GM21367 (cell line): Measurements from ENCODE around the gene PPP2CA.
"Not testable (repeated sequence)": the region's sequence is repeated elsewhere in the genome, so short reads cannot be mapped to it uniquely, and the experiment has no call there.

Experiments used
- ATAC-seq: cut with Tn5 transposase; IDR thresholded peaks from one replicate; pipeline ENCODE4 v1.9.1; 2021; ENCODE audit not compliant: unreplicated experiment

The PPP2CA gene

DNA sequence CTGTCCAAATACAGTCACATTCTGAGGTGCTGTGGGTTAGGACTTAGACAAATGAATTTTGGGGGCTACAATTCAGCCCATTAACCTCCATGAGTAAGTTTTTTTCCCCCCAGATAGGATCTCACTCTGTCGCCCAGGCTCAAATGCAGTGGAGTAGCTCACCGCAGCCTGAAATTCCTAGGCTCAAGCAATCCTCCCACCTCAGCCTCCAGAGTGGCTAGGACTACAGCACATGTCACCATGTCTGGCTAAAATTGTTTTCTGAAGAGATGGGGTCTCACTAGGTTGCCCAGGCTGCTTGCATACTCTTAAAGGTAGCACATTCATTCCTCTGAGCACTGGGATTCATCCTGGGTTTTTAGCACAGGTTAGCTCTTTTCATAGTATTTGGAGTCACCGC, 22.2 kb downstream of the PPP2CA start:
- no peak for ATAC-seq

DNA sequence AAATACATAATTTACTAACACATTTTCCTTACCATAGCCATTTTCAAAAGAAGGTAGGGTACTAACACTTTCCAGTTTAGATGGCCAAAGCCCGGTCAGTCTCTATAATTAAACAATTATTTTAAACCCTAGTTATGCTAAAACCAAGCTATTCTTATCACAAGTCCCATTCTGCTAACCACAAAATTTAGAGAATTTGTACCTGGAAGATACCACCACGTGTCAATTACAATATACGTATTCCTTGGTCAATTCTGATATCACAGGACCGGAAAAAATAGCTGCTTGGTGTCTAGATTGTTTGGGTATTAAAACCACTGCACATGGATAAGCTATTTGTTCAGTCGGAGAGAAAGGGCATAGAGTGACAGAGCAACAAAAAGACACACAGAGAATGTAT, 30.2 kb downstream of the PPP2CA start:
- ATAC-seq = no peak

DNA sequence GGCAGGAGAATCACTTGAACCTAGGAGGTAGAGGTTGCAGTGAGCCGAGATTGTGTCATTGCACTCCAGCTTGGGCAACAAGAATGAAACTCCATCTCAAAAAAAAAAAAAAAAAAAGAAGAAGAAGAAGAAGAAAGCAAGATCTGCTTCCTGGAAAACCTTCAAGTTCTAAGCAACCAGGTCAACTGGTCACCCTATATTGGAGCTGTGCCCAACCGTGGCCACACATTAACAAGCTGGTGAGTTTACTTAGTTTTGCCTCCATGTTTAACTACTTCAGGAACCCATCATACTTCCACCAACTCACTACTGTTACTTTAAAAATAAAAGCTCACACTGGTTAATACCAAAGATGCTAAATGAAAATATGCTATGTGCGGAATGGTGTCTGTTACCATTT, 36.8 kb downstream of the PPP2CA start:
- no peak for ATAC-seq

DNA sequence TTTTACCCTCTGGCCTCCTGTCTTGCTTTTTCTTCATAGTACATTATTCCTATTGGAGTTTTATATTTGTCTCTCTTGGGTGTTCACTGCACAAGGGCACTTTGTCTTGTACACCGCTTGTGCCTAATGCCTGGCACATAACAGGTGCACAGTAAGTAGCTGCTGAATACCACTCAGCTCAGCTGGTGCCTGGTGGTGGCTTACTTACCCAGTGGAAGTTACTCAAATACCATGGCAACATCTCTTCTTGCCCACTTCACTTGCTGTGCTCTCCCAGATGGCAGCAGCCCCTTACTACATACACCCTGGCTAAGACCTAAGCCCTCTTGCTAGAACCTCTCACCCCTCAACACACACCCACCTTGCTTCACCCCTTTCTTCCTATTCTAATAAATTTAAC, 37.8 kb downstream of the PPP2CA start:
- no peak for ATAC-seq

DNA sequence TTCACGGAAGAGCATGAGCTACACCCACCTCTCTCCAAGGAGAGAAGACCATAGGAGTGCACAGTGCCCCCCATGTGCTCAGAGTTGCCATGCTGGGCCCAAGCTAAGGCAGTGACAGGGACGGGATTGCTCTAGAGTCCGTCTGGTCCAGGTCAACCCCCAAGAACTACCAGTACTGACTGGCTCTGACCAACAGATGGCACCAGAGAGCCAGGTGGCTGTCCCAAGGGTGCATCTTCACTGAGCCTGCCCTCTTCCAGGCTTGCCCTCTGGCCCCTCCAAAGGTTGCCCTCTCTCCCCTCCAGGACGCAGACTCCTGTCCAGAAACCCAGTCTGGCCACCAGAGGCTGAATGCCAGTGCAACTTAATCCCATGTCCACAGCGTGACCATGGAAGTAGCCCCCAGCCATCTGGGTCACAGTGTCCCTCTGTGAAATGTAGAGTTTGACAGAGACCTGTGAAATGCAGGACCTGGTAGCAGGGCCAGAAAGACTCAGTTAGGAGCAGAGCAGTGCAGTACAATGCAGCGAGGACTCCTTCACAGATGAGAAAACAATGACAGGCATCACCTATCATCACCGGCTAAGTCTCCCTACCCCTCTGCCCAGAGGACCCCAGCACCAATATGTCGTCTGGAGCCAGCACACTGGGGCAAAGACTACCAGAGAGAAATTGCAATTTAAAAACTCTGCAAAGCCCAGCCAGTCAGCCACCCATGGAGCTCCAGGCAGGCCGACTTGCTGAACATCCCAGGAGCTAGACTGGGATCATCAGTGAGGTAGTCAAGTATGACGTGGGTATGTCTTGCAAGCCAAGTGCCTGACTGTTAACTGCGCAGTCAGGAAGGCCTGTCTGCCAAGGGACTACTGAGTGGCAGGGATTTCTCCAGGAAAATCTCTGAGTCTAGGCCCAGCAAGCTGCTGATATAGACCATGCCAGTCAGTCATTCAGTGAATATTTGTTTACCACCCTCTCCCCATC, 41.4 kb downstream of the PPP2CA start:
- ATAC-seq = peak; percentile 71

DNA sequence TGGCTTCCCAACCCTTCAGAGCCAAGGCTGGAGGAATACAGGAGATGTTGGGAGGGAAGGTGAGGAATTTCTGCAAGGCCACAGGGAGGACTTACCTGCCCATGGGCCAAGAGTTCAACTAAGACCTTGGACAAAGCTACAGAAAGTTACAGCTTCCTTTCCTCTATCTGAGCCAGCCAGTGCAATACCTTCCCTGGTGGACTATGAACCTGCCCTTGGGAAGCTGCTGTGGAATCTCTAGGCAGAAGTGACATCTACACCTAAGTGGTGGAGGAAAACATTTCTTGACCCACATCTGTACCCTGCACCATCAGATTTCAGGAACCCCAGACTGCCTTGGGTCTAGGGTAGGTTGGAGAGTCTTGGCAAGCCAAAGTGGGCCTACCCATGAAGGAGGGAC, 42.4 kb downstream of the PPP2CA start:
- ATAC-seq = no peak

DNA sequence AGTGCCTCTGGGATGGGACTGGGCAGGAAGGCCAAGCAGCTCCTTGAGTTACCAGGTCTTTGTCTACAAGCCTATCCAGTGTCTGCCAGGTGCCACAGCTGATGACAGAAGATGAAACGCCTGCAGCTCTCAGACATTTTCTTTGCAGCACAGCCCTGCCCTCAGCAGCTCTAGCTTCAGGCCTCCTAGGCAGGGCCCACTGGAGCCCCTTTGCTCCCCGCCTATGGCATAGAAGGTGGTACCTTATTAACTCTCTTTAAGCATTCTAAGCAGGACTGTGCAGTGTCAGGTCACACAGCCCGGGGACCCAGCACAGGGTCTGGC, 47.8 kb downstream of the PPP2CA start:
- no peak for ATAC-seq

DNA sequence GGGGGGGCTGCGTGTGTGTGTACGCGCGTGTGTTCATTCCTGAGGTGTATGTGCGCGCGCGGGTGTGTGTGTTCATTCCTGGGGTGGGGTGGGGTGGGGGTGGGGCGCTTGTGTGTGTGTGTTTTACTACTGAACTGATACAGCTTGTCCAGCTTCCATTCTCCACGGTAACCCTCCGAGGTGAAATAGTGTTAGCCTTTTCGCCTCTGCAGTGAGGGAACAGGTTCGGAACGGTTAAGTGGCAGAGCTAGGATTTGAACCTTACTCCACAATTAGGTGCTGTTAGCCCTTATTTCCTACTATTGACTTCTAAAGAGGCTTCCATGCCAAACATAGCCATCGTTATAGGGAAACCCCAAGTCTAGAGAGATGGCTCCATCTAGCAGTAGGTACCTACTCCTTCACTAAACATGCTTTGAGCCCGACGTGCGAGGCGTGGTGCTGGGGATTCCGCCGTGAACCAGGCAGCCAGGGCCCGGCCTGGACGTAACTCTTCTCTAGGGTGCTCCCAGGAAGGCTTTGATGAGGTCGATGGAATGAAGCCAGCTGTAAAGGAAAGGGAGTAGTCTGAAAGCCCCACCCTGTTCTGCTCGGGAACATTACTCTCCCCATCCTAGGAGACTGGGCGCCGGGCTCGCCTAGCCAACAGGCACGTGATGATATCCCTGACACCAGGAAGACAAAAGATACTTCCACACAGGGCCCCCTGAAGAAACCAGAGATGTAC, 48.3 kb downstream of the PPP2CA start:
- no peak for ATAC-seq

DNA sequence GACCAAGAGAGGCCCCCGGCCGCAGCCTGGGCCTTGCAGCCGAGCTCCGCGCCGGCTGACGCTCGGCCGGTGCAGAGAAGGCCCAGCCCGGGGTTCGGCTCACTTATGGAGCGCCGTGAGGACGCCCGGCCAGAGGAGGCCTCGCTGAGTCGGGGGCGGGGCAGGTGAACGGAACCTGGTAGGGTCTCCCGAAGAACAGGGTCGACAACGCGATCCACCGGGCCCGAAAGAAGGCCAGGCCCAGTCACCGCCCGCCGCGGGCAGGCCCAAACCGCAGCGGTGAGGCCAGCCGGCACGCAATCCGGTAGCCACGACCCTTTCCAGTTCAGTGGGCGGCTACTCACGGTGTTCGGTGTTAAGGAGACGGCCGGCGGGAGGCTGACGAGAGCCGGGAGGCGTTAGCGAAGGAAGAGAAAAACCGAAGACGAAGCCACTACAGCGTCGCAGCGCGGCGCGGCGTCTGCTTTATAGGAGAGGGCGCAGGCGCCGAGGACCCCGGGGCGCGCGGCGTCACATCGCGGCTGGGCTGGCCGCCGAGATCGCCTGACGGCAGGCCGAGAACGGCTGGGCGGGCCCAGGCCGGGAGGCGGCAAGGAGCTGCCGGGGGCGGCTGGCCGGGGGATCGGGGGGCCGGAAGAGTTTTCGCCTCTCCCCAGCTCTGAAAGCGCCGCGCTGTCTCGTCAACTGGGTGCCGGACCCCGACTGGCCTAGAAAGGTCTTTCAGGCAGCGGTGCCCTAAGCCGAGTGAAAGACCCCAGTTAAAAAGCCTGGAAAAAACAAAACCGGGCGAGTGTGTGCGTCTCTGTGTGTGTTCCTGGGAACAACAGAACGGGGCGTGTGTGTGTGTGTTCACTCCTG, 49.1 kb downstream of the PPP2CA start, which contains the start of gene SKP1:
TSS of gene SKP1 (minus strand) at position 440 of the 858 bp plus-strand sequence. CDS start 2,928 bp downstream, outside the sequence.
- peak; percentile 65 for ATAC-seq

DNA sequence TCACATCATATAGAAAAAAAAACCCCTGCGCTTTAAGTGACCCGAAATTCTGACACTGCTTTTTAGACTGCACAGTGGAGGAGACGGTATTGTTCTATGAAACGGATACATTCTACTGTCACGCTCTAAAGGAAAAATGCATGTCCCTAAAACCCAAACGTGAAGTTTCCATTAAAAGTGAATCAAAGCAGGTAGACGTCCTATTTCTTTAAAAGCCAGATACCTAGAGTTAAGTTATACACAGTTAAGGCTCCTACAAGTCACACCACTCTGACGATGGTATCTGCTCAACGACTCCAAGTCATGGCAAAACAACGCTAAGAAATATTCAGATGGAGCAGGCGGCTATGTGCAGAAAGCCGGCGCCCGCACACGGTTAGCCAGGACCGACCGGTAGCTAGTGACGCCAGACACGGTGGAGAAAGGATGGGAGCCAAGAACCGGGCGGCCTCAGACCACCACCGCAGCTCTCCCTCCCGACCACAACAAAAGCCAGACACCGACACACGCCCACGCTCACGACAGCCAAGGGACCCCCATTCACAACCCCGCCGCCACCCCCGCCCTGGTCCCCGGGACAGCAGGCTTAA, 49.9 kb downstream of the PPP2CA start:
- ATAC-seq = peak; percentile 11

DNA sequence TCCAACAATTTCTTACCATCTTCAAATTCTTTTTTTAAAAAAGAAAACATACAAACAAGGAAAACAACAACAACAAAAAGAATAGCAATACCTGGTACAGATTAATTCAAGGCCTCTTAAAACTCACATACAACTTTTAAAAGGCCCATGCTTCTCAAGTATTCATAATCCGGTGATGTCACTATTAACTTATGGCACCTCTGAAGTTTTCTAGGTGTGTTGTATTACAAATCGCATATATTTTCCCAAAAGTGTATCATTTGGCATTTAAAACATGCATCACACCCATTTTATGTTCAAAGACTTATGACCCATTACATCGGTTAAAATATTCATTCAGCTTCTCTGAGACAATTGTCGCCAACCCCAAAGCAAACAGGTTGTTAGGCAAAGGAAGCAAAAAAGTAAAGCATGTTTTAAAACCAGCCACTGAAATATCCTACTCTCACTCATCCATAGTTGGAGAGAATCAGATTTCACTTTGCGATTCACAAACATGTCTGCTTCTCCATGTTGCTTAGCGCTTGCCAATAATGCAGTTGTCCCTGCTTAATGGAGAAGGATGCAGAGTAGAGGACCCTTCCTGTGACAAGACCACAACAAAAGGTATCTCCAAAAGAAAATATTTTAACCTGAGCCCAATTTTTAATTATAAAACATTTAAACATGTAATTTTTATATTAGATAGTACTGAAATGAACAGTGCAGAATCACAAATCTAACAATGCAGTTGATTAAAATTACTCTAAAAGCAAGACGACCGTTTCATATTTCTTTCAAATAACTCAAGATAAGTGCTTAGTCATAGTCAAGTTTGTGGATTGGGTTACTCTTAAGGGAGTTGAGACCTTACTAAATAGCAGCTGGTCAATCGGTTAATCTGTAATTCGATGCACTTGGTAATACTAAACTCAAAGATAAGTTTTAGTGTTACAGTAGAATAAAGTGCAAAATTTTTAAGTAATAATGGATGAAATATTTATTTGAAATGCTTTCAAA, 50.7 kb downstream of the PPP2CA start:
- no peak for ATAC-seq

DNA sequence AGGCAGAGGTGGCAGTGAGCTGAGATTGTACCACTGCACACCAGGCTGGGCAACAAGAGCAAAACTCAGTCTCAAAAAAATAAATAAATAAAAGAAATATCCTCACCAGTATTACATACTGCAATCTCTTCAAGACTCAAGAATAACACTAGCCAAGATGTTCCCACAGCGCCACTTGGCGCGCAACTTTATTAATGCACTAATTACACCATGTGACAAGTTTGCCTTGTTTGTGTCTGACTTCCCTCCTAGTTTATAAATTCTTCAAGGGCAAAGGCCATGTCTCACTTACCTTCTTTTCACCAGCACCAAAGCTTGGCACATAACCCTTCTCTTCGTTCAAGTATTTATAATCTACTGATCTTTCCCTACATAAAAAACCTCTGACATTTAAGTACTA, 53.9 kb downstream of the PPP2CA start:
- no peak for ATAC-seq

DNA sequence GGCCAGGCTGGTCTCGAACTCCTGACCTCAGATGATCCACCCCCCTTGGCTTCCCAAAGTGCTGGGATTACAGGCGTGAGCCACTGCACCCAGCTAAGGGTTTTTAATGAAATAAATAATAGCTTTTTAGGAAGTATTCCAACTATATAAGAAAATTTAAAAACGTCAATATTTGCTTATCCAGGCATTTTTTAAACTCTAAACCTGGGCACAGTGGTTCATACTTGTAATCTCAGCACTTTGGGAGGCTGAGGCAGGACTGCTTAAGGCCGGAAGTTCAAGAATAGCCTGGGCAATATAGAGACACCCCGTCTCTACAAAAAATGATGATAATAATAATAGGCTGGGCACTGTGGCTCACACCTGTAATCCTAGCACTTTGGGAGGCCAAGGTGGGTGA, 63.3 kb downstream of the PPP2CA start:
- ATAC-seq = no peak

DNA sequence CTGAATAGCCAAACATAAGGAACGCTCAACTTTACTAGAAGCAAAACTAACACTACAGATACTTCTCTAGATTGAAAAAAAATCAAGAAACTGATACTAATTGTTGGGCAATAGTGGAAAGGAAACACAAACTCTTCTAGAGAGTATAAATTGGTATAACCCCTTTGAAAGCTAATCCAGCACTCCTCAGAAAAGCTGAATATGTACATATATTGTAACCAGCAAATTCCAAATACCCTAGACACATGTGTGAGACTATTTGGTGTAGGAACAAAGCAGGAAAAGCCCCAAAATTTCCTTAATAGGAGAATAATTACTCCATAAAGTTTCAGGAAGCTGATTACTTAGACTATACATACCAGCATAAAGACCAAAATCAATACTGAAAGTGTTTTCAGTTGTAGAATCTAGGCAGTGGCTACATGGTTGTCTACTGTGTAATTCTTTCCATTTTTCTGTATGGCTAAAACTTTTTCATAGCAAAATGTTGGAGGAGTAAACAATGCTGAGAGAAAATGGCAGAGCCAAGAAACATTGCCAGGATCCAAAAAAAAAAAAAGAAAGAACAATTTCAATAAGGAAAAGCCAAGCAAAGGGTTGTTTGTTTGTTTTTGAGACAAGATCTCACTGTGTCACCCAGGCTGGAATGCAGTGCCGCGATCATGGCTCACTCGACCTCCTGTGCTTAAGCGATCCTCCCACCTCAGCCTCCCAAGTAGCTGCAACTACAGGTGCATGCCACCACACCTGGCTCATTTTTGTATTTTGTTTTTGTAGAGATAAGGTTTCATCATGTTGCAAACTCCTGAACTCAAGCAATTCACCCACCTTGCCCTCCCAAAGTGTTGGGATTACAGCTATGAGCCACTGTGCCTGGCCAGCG, 64.1 kb downstream of the PPP2CA start:
- ATAC-seq = no peak

DNA sequence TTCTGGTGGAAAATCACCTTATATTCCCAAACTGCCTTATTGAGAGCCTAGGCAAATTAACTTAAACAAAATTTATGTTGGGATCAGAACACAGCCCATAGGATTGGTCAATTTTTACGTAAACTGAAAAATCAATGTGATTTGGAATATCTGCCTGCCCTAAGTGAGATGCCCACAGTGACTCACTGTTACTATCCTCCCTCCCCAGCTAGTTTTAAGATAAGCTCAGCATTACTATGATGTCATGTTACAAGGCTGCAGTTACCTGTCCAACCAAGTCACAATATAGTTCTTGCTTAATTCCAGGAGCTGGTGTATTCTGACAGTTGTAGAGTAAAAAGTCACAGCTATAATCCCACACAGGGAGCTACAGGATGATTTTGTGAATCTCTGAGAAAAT, 72.2 kb downstream of the PPP2CA start:
- no peak for ATAC-seq

DNA sequence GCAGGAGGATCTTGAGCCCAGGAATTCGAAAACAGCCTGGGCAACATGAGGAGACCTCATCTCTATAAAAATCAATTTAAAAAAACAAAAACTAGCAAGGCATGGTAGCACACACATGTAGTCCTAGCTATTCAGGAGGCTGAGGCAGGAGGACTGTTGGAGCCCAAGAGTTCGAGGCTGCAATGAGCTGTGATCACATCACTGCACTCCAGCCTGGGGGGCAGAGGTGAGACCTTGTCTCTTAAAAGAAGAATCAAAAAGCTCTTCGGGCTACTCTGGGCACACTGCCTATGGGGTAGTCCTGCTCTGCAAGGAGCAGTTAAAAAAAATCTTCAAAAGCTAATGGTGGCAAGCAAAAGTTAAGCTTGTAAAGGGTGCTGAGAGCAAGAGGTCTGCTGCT, 72.6 kb downstream of the PPP2CA start:
- no peak for ATAC-seq

DNA sequence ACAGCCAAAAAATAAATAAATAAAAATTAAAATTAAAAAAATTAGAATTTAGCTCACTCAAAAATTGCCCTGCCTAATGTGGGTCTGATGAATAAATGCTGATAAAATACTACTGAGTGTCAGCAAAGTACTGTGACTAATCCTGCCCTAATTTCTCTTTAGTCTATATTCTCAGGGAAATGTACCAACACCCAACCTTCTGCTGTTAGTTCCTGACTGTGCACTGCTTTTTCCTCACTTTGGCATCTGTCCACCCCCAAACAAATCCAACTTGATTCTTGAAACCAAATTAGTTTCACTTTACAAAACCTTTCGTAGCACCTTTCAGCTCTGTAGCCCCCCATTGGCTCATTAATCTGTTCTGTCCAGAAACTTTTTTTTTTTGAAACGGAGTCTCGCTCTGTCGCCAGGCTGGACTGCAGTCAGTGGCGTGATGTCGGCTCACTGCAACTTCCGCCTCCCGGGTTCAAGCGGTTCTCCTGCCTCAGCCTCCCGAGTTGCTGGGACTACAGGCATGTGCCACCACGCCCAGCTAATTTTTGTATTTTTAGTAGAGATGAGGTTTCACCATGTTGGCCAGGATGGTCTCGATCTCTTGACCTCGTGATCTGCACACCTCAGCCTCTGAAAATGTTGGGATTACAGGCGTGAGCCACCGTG, 73.6 kb downstream of the PPP2CA start:
- not testable (repeated sequence) for ATAC-seq

DNA sequence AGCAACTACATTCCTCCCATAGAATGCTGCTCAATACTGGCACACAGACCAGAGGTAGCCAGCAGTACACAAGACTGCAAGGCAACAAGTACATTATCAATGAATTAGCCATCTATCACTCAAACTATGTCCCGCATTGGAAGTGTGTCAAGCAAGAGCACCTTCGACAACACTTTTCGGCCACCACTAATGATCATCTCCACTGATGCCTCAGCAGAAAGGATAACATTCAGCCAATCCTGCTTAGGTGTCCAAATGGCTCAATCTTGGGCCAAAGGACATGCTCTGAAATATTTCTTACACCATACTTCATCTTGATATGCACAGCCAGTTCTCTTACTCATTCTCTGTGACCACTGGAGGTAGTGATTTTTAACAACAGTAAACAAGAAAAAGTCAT, 74.2 kb downstream of the PPP2CA start:
- ATAC-seq = no peak
